ENCODE data around the gene MCCC1.

MCCC1 gene

DNA sequence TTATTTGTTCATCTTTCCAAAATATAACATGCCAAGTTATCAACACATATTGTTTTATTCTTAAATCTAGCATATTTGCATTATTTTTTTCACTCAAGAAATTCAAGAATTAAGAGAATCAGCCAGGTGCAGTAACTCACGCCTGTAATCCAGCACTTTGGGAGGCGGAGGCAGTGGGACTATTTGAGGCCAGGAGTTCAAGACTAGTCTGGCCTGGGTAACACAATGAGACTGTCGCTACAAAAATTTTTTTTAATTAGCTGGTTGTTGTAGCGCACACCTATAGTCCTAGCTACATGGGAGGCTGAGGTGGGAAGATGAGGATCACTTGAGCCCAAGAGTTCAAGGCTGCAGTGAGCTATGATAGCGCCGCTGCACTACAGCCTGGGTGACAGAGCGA lies 129.4 kb downstream of the MCCC1 start:
- H3K4me3 ChIP-seq (ENCODE audit: low read depth, low read length), result no peak overlapping the region
- TF ChIP-seq, protein P1, sequence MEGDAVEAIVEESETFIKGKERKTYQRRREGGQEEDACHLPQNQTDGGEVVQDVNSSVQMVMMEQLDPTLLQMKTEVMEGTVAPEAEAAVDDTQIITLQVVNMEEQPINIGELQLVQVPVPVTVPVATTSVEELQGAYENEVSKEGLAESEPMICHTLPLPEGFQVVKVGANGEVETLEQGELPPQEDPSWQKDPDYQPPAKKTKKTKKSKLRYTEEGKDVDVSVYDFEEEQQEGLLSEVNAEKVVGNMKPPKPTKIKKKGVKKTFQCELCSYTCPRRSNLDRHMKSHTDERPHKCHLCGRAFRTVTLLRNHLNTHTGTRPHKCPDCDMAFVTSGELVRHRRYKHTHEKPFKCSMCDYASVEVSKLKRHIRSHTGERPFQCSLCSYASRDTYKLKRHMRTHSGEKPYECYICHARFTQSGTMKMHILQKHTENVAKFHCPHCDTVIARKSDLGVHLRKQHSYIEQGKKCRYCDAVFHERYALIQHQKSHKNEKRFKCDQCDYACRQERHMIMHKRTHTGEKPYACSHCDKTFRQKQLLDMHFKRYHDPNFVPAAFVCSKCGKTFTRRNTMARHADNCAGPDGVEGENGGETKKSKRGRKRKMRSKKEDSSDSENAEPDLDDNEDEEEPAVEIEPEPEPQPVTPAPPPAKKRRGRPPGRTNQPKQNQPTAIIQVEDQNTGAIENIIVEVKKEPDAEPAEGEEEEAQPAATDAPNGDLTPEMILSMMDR (IDR thresholded peaks at IDR 0.05; ENCODE audit: low read depth, low read length), result no peak
- H3K9me3 ChIP-seq (ENCODE audit: severe bottlenecking), result no peaks in the 10 kb centered on the region
- no peaks in the 10 kb centered on the region for H3K36me3 ChIP-seq
- DNase-seq, result no peak
- H3K27ac ChIP-seq, result no peak overlapping the region
- H3K27me3 ChIP-seq (ENCODE audit: insufficient read depth, low read depth, severe bottlenecking), result no peaks in the 10 kb centered on the region

DNA sequence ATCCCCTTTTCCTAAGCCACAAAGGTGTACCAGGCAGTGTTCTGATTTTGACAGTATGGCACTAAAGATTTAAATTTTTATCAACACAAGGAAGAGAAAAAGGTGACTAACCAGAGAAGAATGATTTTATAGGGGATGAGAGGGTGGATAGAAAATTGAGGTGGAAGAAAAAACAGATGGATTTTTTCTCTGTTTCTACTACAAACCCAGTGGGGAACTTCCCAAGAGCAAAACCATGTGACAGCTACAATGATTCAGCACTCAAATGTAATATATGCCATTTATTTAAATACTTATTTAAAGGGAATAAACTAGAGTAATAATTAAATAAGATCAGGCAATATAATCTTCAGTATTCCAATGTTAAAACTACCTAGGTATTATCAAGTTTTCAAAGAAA lies 130.0 kb downstream of the MCCC1 start:
- no peak for DNase-seq
- TF ChIP-seq, protein P1 (IDR thresholded peaks at IDR 0.05; ENCODE audit: low read depth, low read length), result no peak
- H3K4me3 ChIP-seq (ENCODE audit: low read depth, low read length), result no peak overlapping the region
- no peak overlapping the region for H3K27ac ChIP-seq
- H3K36me3 ChIP-seq, result no peaks in the 10 kb centered on the region
- H3K27me3 ChIP-seq (ENCODE audit: insufficient read depth, low read depth, severe bottlenecking), result no peaks in the 10 kb centered on the region
- H3K9me3 ChIP-seq (ENCODE audit: severe bottlenecking), result no peaks in the 10 kb centered on the region

DNA sequence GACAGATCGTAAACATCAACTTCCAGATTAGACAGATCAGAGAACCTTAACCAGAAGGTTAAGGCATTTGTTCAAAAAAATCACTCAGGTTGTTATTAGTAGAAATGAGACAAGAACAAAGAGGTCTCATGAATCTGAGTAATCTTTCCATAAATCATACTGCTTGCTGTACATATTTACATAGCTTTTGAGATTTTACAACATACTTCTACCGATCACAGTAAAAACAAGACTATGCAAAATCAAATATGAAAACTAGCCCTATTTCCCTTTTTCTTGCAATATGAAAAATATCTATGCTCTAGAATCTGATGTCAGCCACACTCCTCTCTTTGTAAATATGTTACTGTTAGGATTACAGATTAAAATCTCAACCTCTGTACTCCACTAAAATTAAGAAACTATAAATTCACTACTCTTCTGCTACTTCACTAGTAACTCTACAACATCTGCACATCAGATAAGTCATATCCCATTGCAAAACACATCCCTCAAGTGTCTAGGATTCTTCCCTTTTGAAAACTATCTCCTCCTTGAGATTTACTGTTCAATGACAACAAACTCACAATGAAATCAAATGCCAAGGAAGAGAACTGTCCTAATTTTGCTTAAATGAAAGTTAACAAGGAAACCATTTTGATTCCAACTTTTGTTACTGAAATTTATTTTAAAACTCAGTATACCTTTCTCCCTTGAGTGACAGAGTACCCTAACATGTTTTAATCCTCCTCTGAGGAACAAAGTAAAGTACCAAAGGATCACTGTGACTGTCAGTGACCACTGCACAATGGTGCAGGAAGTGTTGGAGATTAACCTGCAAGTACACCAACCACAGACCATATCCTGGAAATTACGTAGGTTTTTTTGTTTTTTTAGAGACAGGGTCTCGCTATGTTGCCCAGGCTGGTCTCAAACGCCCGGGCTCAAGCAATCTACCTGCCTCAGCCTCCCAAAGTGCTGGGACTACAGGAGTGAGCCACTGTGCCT lies 131.8 kb downstream of the MCCC1 start:
- DNase-seq, result no peak
- no peak overlapping the region for H3K4me3 ChIP-seq (ENCODE audit: low read depth, low read length)
- no peaks in the 10 kb centered on the region for H3K27me3 ChIP-seq (ENCODE audit: insufficient read depth, low read depth, severe bottlenecking)
- no peaks in the 10 kb centered on the region for H3K36me3 ChIP-seq
- H3K9me3 ChIP-seq (ENCODE audit: severe bottlenecking), result no peaks in the 10 kb centered on the region
- no peak overlapping the region for H3K27ac ChIP-seq
- TF ChIP-seq, protein P1 (IDR thresholded peaks at IDR 0.05; ENCODE audit: low read depth, low read length), result no peak

DNA sequence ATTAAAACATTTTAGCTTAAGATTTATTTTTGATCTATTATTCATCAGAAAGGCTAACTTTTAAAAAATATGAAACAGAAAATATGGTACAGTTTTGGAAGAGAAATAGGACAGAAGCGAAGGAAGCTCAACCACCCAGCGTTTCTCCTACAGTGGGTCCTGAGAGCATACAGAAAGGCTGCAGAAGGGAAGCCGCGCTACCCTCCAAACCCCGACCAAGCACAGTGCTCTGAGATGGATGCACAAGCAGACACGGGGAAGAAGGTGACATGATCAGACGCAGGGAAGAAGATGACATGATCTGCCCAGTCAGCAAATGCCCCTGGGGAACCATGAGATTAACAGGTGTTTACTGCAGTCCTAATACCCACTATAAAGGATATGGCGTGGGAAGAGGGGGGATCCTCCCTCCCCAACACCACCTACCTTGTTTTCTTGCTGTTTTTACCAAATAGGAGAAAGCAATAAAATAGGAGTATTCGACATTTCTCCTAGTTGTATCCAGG lies 133.4 kb downstream of the MCCC1 start:
- TF ChIP-seq, protein P1 (IDR thresholded peaks at IDR 0.05; ENCODE audit: low read depth, low read length), result no peak
- Histone ChIP-seq H3K36me3 (no peaks in the 10 kb centered on the region), H3K4me3 (ENCODE audit: low read depth, low read length) (no peak overlapping the region), H3K9me3 (ENCODE audit: severe bottlenecking) (no peaks in the 10 kb centered on the region), H3K27ac (no peak overlapping the region), H3K27me3 (ENCODE audit: insufficient read depth, low read depth, severe bottlenecking) (no peaks in the 10 kb centered on the region)
- no peak for DNase-seq

All from WERI-Rb-1 (cell line).